ENCODE data around the gene LTBP3.

GRCh38 chr11:65552388-65552951 is 5.7 kb downstream of the LTBP3 start:
- TF ChIP-seq POLR2A (IDR thresholded peaks at IDR 0.05): no peak
- no peak for TF ChIP-seq CTCF (IDR thresholded peaks at IDR 0.05)

Data from adrenal gland (tissue), 5 donors.